Natural killer cell treated with Interleukin-12 subunit alpha and Interleukin-12 subunit beta and Interleukin-15 and Interleukin-18, amount 100 ng/mL, for 72 hours (primary cell): ENCODE results near the gene UTP14C. TPM values are rescaled to one million over a fixed set of nuclear protein-coding genes. Genes with fewer than 3 reads are reported as not detected.
"Not testable (repeated sequence)": the region's sequence is repeated elsewhere in the genome, so short reads cannot be mapped to it uniquely, and the experiment has no call there.

Experiments
- ATAC-seq, 2 donors: fragments of 150-1000 bp; cut with Tn5 transposase in 1 of 2; sonication (Bioruptor Pico), chemical (Tn5 transposase) in 1 of 2; 2 replicates each; pipeline ENCODE4 v1.10.0; 2021
- DNase-seq: peaks from one replicate; pipeline ENCODE4 v3.0.0; 2022; ENCODE audit warnings: low spot score
- H3K27ac Mint-ChIP-seq, 2 donors: 1 replicate in 1 of 2; 2 replicates in 1 of 2; pipeline ENCODE4 v1.8.0; 2022; ENCODE audit warnings: mixed read lengths in 2 of 2, mild to moderate bottlenecking in 1 of 2, moderate library complexity in 1 of 2
- H3K27me3 Mint-ChIP-seq, 2 donors: 1 replicate in 1 of 2; 2 replicates in 1 of 2; pipeline ENCODE4 v1.8.0; 2022; ENCODE audit warnings: mixed read lengths in 2 of 2
- H3K36me3 Mint-ChIP-seq: one replicate; pipeline ENCODE4 v1.8.0; 2022; ENCODE audit warnings: mixed read lengths
- H3K4me1 Mint-ChIP-seq, 2 donors: 1 replicate in 1 of 2; 2 replicates in 1 of 2; pipeline ENCODE4 v1.8.0; 2022; ENCODE audit warnings: low read depth in 2 of 2, mixed read lengths in 2 of 2, mild to moderate bottlenecking in 1 of 2
- H3K4me3 Mint-ChIP-seq: one replicate; pipeline ENCODE4 v1.8.0; 2022; ENCODE audit warnings: mixed read lengths
- H3K9me3 Mint-ChIP-seq: 2 replicates; pipeline ENCODE4 v1.8.0; 2022; ENCODE audit warnings: mixed read lengths
- total RNA-seq, 2 donors: library from RNA; stranded (reverse); gene quantifications; one replicate each; pipeline ENCODE4 v1.2.3, GENCODE V29; 2022

Gene UTP14C
- total RNA-seq, 2 donors from 2014 or later: 11.1 to 11.6 TPM

DNA sequence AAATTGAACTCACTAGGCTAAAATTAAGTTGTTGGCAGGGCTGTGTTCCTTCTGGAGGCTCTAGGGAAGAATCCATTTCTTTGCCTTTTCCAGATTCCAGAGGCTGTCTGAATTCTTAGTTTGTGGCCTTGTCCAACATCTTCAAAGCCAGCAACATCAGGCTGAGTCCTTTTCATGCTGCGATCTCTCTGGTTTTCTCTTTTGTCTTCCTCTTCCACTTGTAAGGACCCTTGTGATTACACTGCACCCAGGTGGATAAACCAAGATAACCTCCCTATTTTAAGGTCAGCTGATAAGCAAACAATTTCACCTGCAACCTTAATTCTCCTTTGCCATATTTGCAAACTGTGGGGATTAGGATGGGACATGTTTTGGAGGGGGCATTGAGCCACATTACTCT lies 11.5 kb downstream of the UTP14C start:
- no peak for DNase-seq
- Mint-ChIP-seq H3K27me3 (no peaks in the 10 kb centered on the region), H3K27ac (no peak overlapping the region), H3K36me3 (no peaks in the 10 kb centered on the region), H3K9me3 (no peaks in the 10 kb centered on the region), H3K4me3 (no peak overlapping the region), H3K4me1 (peaks cover 0 to 2% of the 10 kb centered on the region in 2 donors)
- no peak for ATAC-seq

GRCh38 chr13:52043675-52044074 lies 19.2 kb downstream of the UTP14C start:
- H3K36me3 Mint-ChIP-seq: no peaks in the 10 kb centered on the region
- DNase-seq: no peak
- no peak overlapping the region for H3K4me3 Mint-ChIP-seq
- H3K9me3 Mint-ChIP-seq: no peaks in the 10 kb centered on the region
- H3K4me1 Mint-ChIP-seq: no peaks in the 10 kb centered on the region
- no peak for ATAC-seq
- no peak overlapping the region for H3K27ac Mint-ChIP-seq
- H3K27me3 Mint-ChIP-seq: no peaks in the 10 kb centered on the region

DNA sequence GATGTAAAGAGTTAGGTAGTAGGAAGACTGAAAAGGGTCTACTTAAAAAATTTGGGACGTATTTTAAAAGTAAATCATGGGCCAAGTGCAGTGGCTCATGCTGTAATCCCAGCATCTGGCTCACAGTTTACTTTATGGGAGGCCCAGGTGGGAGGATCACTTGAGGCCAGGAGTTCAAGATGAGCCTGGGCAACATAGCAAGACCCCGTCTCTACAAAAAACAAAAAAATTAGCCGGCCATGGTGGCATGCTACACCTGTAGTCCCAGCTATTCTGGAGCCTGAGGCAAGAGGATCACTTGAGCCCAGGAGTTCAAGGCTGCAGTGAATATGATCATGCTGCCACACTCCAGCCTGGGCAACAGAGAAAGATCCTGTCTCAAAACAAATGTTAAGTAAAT lies 23.0 kb downstream of the UTP14C start:
- H3K27me3 Mint-ChIP-seq: peaks cover 2 to 10% of the 10 kb centered on the region in 2 donors
- DNase-seq (no peak), ATAC-seq (no peak)
- H3K4me1 Mint-ChIP-seq: no peaks in the 10 kb centered on the region
- H3K4me3 Mint-ChIP-seq: no peak overlapping the region
- H3K36me3 Mint-ChIP-seq: peaks cover 4% of the 10 kb centered on the region
- peaks cover 3% of the 10 kb centered on the region for H3K9me3 Mint-ChIP-seq
- H3K27ac Mint-ChIP-seq: no peak overlapping the region

DNA sequence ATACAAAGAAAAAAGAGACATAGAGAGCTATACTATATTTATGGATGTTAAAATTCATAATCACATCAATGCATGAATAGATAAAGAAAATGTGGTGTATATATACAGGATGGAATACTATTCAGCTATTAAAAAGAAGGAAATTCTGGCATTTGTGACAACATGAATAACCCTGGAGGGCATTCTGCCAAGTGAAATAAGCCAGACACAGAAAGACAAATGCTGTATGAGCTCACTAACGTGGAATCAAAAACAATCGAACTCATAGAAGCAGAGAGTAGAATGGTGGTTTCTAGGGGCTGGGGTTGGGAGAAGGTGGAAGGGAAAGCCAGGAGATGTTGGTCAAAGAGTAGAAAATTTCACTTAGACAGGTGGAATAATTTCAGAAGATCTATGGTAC lies 24.0 kb downstream of the UTP14C start:
- Mint-ChIP-seq H3K9me3 (peaks cover 3% of the 10 kb centered on the region), H3K27me3 (peaks cover 2 to 10% of the 10 kb centered on the region in 2 donors), H3K4me1 (no peaks in the 10 kb centered on the region), H3K27ac (no peak overlapping the region), H3K36me3 (peaks cover 4% of the 10 kb centered on the region), H3K4me3 (no peak overlapping the region)
- ATAC-seq (no peak), DNase-seq (no peak)

- no peak for ATAC-seq
- Mint-ChIP-seq H3K9me3 (peaks cover 6% of the 10 kb centered on the region), H3K36me3 (peaks cover 4% of the 10 kb centered on the region)
Observed at GRCh38 chr13:52051400-52051799, 26.9 kb downstream of the UTP14C start.

GRCh38 chr13:52053460-52053859 lies 29.0 kb downstream of the UTP14C start:
- no peaks in the 10 kb centered on the region for H3K4me1 Mint-ChIP-seq
- peaks cover 9% of the 10 kb centered on the region for H3K36me3 Mint-ChIP-seq
- no peak for ATAC-seq
- no peak overlapping the region for H3K27ac Mint-ChIP-seq
- no peak overlapping the region for H3K4me3 Mint-ChIP-seq
- H3K9me3 Mint-ChIP-seq: peaks cover 6% of the 10 kb centered on the region
- no peak for DNase-seq
- peaks cover 2 to 10% of the 10 kb centered on the region in 2 donors for H3K27me3 Mint-ChIP-seq

More at GRCh38 chr13:52051400-52051799, 26.9 kb downstream of the UTP14C start:
- Mint-ChIP-seq H3K4me1 (no peaks in the 10 kb centered on the region), H3K4me3 (no peak overlapping the region), H3K27ac (no peak overlapping the region), H3K27me3 (peaks cover 2 to 10% of the 10 kb centered on the region in 2 donors)
- no peak for DNase-seq

- DNase-seq, H3K27ac Mint-ChIP-seq, H3K4me3 Mint-ChIP-seq, H3K4me1 Mint-ChIP-seq, H3K36me3 Mint-ChIP-seq, H3K9me3 Mint-ChIP-seq, H3K27me3 Mint-ChIP-seq, ATAC-seq: not testable (repeated sequence)
Observed at GRCh38 chr13:52061064-52061463, 36.6 kb downstream of the UTP14C start.

DNA sequence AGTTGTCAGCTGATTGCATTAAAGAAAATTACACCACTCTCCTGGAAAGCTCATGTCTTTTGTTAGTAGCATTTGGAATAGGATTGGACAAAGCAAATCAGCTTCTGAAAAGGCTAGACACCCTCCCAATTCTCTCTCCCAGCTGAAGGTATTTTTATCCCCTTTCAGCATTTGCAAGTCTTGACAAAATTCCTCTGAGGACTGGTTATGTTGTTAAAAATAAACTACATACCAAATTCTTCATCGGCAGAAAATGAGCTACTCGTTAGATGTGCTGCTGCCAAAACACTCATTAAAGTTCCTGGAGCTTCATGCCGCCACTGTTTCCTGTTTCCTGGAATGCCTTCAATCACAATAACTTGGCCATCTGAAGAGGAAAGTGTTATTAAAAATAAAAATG lies 37.1 kb downstream of the UTP14C start:
- H3K36me3 Mint-ChIP-seq: peaks cover 3% of the 10 kb centered on the region
- no peak for ATAC-seq
- no peaks in the 10 kb centered on the region for H3K4me1 Mint-ChIP-seq
- no peak for DNase-seq
- no peaks in the 10 kb centered on the region for H3K27me3 Mint-ChIP-seq
- no peaks in the 10 kb centered on the region for H3K9me3 Mint-ChIP-seq
- H3K27ac Mint-ChIP-seq: no peak overlapping the region
- H3K4me3 Mint-ChIP-seq: no peak overlapping the region

GRCh38 chr13:52067237-52067636 lies 42.7 kb downstream of the UTP14C start:
- Mint-ChIP-seq H3K27ac (no peak overlapping the region), H3K4me3 (no peak overlapping the region), H3K36me3 (peaks cover 12% of the 10 kb centered on the region), H3K27me3 (peaks cover 15 to 18% of the 10 kb centered on the region in 2 donors), H3K4me1 (no peaks in the 10 kb centered on the region), H3K9me3 (peaks cover 6% of the 10 kb centered on the region)
- DNase-seq: no peak
- ATAC-seq: no peak

- Mint-ChIP-seq H3K27ac (no peak overlapping the region), H3K27me3 (peaks cover 28 to 35% of the 10 kb centered on the region in 2 donors), H3K9me3 (peaks cover 6% of the 10 kb centered on the region), H3K36me3 (peaks cover 12% of the 10 kb centered on the region), H3K4me3 (no peak overlapping the region), H3K4me1 (no peaks in the 10 kb centered on the region)
- no peak for ATAC-seq
- no peak for DNase-seq
Observed at GRCh38 chr13:52070929-52071523, 46.5 kb downstream of the UTP14C start.

Other genes with a start within 250 kb of the UTP14C start
- gene DHRS12, start 220.5 kb upstream of the UTP14C start, total RNA-seq: 1 to 10 TPM; 2.2 to 3.5 TPM
- gene TMEM272, start 179.5 kb upstream of the UTP14C start, total RNA-seq: not detected
- not detected for gene CCDC70, start 162.7 kb upstream of the UTP14C start, total RNA-seq
- under 1 TPM; 0.45 to 0.53 TPM for gene ATP7B, start 13.2 kb upstream of the UTP14C start, total RNA-seq
- 10 to 100 TPM; 31.8 to 39.8 TPM for gene ALG11, start 12.3 kb upstream of the UTP14C start, total RNA-seq
- gene NEK5, start 104.4 kb downstream of the UTP14C start, total RNA-seq: not detected
- 1 to 10 TPM; 3.4 to 3.7 TPM for gene NEK3, start 134.9 kb downstream of the UTP14C start, total RNA-seq